GM21576 (cell line): Measurements from ENCODE around the gene METTL21C.

Experiments
- ATAC-seq: cut with Tn5 transposase; IDR thresholded peaks from one replicate; pipeline ENCODE4 v1.9.1; 2021; ENCODE audit warnings: mild to moderate bottlenecking, moderate library complexity; ENCODE audit not compliant: unreplicated experiment

The METTL21C gene

GRCh38 chr13:102694937-102695336 lies at the start of gene METTL21C:
Gene METTL21C (minus strand): TSS chr13:102695044. CDS start chr13:102694498, 546 bp downstream.
- ATAC-seq, result no peak

- no peak for ATAC-seq
These were observed 47.7 kb upstream of the METTL21C start for GRCh38 chr13:102742506-102742905.

- no peak for ATAC-seq
These were observed 47.3 kb upstream of the METTL21C start for GRCh38 chr13:102742101-102742500.

- ATAC-seq, result no peak
These were observed 34.9 kb upstream of the METTL21C start for GRCh38 chr13:102729560-102730270.

- no peak for ATAC-seq
These were observed 31.6 kb upstream of the METTL21C start for GRCh38 chr13:102726430-102726829.

GRCh38 chr13:102724923-102725322 lies 30.1 kb upstream of the METTL21C start:
- no peak for ATAC-seq

GRCh38 chr13:102721800-102722231 lies 27.0 kb upstream of the METTL21C start:
- ATAC-seq, result no peak

- no peak for ATAC-seq
These were observed 23.9 kb upstream of the METTL21C start for GRCh38 chr13:102718746-102719145.

GRCh38 chr13:102715447-102715846 lies 20.6 kb upstream of the METTL21C start:
- ATAC-seq, result no peak

- no peak for ATAC-seq
These were observed 15.4 kb upstream of the METTL21C start for GRCh38 chr13:102710261-102710679.

GRCh38 chr13:102709536-102709935 lies 14.7 kb upstream of the METTL21C start:
- ATAC-seq, result no peak

- ATAC-seq, result no peak
These were observed 14.1 kb upstream of the METTL21C start for GRCh38 chr13:102708991-102709390.

- no peak for ATAC-seq
These were observed 13.4 kb upstream of the METTL21C start for GRCh38 chr13:102708211-102708610.

GRCh38 chr13:102707467-102707866 lies 12.6 kb upstream of the METTL21C start:
- no peak for ATAC-seq

- ATAC-seq, result no peak
These were observed 9.6 kb upstream of the METTL21C start for GRCh38 chr13:102704238-102705058.

GRCh38 chr13:102703726-102704035 lies 8.8 kb upstream of the METTL21C start:
- ATAC-seq, result no peak

GRCh38 chr13:102702965-102703725 lies 8.3 kb upstream of the METTL21C start:
- no peak for ATAC-seq

- ATAC-seq, result no peak
These were observed 6.5 kb upstream of the METTL21C start for GRCh38 chr13:102701331-102701730.

GRCh38 chr13:102700088-102701031 lies 5.5 kb upstream of the METTL21C start:
- no peak for ATAC-seq

- ATAC-seq, result no peak
These were observed 4.7 kb upstream of the METTL21C start for GRCh38 chr13:102699504-102699903.

GRCh38 chr13:102698649-102698980 lies 3.8 kb upstream of the METTL21C start:
- ATAC-seq, result no peak
